Measurements from ENCODE around the gene GRK6. TPM values are rescaled to one million over a fixed set of nuclear protein-coding genes. Genes with fewer than 3 reads are reported as not detected.

GRK6 gene
- polyA plus RNA-seq, 1 donor from 2014 or later = 22.6 TPM

DNA sequence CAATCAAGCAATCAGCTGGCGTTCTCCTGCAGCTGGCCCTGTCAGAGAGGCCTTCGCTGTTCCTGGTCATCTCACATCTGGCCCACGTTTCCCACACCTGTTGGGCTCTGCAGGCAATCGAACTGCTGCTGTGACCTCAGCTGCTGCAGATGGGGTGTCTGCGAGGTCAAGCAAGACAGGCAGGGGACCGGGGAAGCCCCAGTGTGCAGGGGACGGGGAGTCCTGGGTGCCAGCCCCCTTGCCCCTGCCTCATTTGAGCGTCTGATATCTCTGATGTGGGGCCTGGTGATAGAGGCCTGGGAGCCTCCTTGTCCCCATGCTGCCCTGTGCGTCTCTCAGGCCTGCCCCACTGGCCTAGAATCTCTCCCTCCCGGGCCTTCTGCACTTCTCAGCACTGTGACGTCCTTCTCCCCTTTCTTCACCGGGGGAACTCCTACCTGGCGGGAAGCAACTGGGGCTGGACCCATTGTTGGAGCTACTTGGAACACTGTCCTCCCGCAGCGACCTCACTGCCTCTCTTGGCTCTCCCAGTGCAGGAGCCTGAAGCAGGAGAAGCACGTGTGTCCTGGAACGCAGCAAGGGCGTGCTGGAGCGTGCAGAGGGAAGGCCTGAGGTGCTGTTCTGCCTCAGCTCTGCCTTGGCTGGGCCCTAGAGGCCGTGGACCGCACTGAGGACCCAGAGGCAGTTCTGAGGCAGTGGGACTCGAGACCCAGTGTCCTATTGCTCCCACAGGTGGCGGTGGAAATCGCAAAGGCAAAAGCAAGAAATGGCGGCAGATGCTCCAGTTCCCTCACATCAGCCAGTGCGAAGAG lies 3.9 kb downstream of the GRK6 start:
- Histone ChIP-seq H3K4me2 (ENCODE audit: low read length) (no peak overlapping the region), H2AFZ (ENCODE audit: low read depth, low read length) (no peak overlapping the region), H3K27me3 (ENCODE audit: insufficient read depth, low read depth, low read length) (no peaks in the 10 kb centered on the region), H3K36me3 (ENCODE audit: insufficient read depth, low read length) (no peaks in the 10 kb centered on the region), H3K79me2 (replicated peaks; ENCODE audit: insufficient read depth, low read length) (peaks cover 18% of the 10 kb centered on the region), H3K9me3 (ENCODE audit: low read length) (no peaks in the 10 kb centered on the region), H3F3A (ENCODE audit: insufficient read depth, low read length, poor library complexity, severe bottlenecking) (no peaks in the 10 kb centered on the region), H3K9ac (ENCODE audit: low read length) (no peak overlapping the region), H3K27ac (ENCODE audit: low read length) (no peak overlapping the region), H3K4me3 (ENCODE audit: low read length) (no peak overlapping the region), H3K9me2 (ENCODE audit: insufficient read depth, low read length) (no peaks in the 10 kb centered on the region), H4K20me1 (ENCODE audit: insufficient read depth) (no peaks in the 10 kb centered on the region)
- TF ChIP-seq REST (IDR thresholded peaks at IDR 0.05; ENCODE audit: borderline replicate concordance) = no peak
- no peak for TF ChIP-seq CTCF (IDR thresholded peaks at IDR 0.05; ENCODE audit: poor library complexity, severe bottlenecking)
- TF ChIP-seq MXI1 (conservative IDR thresholded peaks at IDR 0.05; ENCODE audit: poor library complexity, severe bottlenecking) = no peak
- TF ChIP-seq EP300 (conservative IDR thresholded peaks at IDR 0.05; ENCODE audit: poor library complexity, severe bottlenecking) = no peak
- no peak for TF ChIP-seq POLR2AphosphoS5 (IDR thresholded peaks at IDR 0.05)
- no peak for TF ChIP-seq SMC3 (conservative IDR thresholded peaks at IDR 0.05; ENCODE audit: poor library complexity)
- TF ChIP-seq RAD21 (conservative IDR thresholded peaks at IDR 0.05) = no peak
- TF ChIP-seq TAF1 (IDR thresholded peaks at IDR 0.05; ENCODE audit: low read depth) = no peak
- no peak for TF ChIP-seq EZH2 (IDR thresholded peaks at IDR 0.05; ENCODE audit: borderline replicate concordance, insufficient read depth, low read length, poor library complexity, severe bottlenecking)

GRCh38 chr5:177430972-177431316 lies 4.5 kb downstream of the GRK6 start:
- Histone ChIP-seq H3K27ac (ENCODE audit: low read length) (no peak overlapping the region), H3K79me2 (replicated peaks; ENCODE audit: insufficient read depth, low read length) (peaks cover 18% of the 10 kb centered on the region), H3K9me3 (ENCODE audit: low read length) (no peaks in the 10 kb centered on the region), H4K20me1 (ENCODE audit: insufficient read depth) (no peaks in the 10 kb centered on the region), H3K4me2 (ENCODE audit: low read length) (no peak overlapping the region), H2AFZ (ENCODE audit: low read depth, low read length) (no peak overlapping the region), H3K36me3 (ENCODE audit: insufficient read depth, low read length) (no peaks in the 10 kb centered on the region), H3K4me3 (ENCODE audit: low read length) (no peak overlapping the region), H3K9me2 (ENCODE audit: insufficient read depth, low read length) (no peaks in the 10 kb centered on the region), H3K27me3 (ENCODE audit: insufficient read depth, low read depth, low read length) (no peaks in the 10 kb centered on the region), H3K9ac (ENCODE audit: low read length) (no peak overlapping the region), H3F3A (ENCODE audit: insufficient read depth, low read length, poor library complexity, severe bottlenecking) (no peaks in the 10 kb centered on the region)
- no peak for TF ChIP-seq POLR2AphosphoS5 (IDR thresholded peaks at IDR 0.05)
- TF ChIP-seq REST (IDR thresholded peaks at IDR 0.05; ENCODE audit: borderline replicate concordance) = no peak
- TF ChIP-seq EZH2 (IDR thresholded peaks at IDR 0.05; ENCODE audit: borderline replicate concordance, insufficient read depth, low read length, poor library complexity, severe bottlenecking) = no peak

All from neural cell (in vitro differentiated cells).